GM12875 (cell line): ENCODE data around the gene ALOX5.
"Not testable (repeated sequence)": the region's sequence is repeated elsewhere in the genome, so short reads cannot be mapped to it uniquely, and the experiment has no call there.

Experiments
- H3K4me3 ChIP-seq: one replicate; pipeline ENCODE4 v1.5.1; 2011; ENCODE audit warnings: low read depth, low read length, control low read depth
- TF ChIP-seq, protein P1 (sequence below): IDR thresholded peaks from 2 replicates; pipeline ENCODE4 v1.5.1; 2011; ENCODE audit warnings: low read depth, mild to moderate bottlenecking, control low read depth, inconsistent platforms, low read length, moderate library complexity, borderline replicate concordance; ENCODE audit not compliant: insufficient read depth

ALOX5 gene

GRCh38 chr10:45410807-45411606 is 37.0 kb downstream of the ALOX5 start:
- no peak overlapping the region for H3K4me3 ChIP-seq

GRCh38 chr10:45411607-45411940 is 37.6 kb downstream of the ALOX5 start:
- TF ChIP-seq, protein P1, sequence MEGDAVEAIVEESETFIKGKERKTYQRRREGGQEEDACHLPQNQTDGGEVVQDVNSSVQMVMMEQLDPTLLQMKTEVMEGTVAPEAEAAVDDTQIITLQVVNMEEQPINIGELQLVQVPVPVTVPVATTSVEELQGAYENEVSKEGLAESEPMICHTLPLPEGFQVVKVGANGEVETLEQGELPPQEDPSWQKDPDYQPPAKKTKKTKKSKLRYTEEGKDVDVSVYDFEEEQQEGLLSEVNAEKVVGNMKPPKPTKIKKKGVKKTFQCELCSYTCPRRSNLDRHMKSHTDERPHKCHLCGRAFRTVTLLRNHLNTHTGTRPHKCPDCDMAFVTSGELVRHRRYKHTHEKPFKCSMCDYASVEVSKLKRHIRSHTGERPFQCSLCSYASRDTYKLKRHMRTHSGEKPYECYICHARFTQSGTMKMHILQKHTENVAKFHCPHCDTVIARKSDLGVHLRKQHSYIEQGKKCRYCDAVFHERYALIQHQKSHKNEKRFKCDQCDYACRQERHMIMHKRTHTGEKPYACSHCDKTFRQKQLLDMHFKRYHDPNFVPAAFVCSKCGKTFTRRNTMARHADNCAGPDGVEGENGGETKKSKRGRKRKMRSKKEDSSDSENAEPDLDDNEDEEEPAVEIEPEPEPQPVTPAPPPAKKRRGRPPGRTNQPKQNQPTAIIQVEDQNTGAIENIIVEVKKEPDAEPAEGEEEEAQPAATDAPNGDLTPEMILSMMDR: no peak
- H3K4me3 ChIP-seq: no peak overlapping the region

More at GRCh38 chr10:45410807-45411606, 37.0 kb downstream of the ALOX5 start:
- TF ChIP-seq, protein P1: no peak

DNA sequence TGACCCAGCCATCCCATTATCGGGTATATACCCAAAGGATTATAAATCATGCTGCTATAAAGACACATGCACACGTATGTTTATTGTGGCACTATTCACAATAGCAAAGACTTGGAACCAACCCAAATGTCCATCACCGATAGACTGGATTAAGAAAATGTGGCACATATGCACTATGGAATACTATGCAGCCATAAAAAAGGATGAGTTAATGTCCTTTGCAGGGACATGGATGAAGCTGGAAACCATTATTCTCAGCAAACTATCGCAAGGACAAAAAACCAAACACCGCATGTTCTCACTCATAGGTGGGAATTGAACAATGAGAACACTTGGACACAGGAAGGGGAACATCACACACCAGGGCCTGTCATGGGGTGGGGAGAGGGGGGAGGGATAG is 41.0 kb downstream of the ALOX5 start:
- H3K4me3 ChIP-seq: not testable (repeated sequence)

GRCh38 chr10:45416603-45417002 is 42.6 kb downstream of the ALOX5 start:
- TF ChIP-seq, protein P1: no peak
- H3K4me3 ChIP-seq: no peak overlapping the region

DNA sequence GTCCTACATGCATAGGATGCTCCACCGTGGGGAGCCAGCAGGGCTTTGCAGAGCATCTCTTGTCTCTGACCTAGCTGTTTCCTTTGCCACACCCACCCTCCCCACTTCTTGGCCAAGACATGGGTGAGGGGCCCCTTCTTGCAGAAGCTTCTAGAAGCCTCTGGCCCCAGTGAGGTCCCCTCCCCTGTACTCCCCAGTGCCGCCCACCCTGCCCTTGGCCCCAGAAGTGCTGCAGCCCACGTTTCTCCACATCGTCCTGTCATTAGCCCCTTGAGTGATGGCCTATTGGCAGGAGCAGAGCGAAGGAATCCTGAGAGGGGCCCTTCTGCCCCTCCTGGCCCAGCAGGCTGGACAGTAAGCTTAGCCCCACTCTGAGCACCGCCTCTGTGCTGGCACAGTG is 43.7 kb downstream of the ALOX5 start:
- TF ChIP-seq, protein P1: no peak
- H3K4me3 ChIP-seq: no peak overlapping the region

DNA sequence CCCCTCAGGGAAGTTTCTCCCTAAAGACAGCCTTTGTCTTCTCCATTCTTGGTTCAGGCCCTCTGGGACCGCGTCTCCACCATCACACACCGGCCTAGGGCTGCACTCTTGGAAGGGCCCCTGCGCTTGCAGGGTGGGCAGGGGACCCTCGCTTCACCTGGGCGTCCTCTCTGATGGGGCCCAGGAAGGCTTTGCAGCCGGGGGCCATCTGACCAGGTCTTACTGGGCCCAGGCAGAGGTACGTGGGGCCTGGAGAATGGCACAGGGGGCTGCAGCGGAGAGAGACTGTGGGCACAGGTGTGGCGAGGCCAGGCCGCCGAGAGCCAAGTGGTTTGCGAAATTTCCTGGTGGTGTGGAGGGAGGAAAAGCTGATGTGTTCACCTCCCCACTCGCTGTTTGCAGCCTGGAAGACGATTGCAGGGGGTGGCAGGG is 44.4 kb downstream of the ALOX5 start:
- peak overlapping the region; percentile 79 for H3K4me3 ChIP-seq
- TF ChIP-seq, protein P1: no peak

GRCh38 chr10:45418849-45419675 is 45.0 kb downstream of the ALOX5 start:
- TF ChIP-seq, protein P1: no peak
- H3K4me3 ChIP-seq: peak overlapping the region; percentile 79
